ENCODE measurements around the gene NPY2R. TPM values are rescaled to one million over a fixed set of nuclear protein-coding genes. Genes with fewer than 3 reads are reported as not detected.

The NPY2R gene
- total and polyA plus RNA-seq, 2 donors (not counting 1 experiment from before 2014, with no cell fraction given) = not detected

DNA sequence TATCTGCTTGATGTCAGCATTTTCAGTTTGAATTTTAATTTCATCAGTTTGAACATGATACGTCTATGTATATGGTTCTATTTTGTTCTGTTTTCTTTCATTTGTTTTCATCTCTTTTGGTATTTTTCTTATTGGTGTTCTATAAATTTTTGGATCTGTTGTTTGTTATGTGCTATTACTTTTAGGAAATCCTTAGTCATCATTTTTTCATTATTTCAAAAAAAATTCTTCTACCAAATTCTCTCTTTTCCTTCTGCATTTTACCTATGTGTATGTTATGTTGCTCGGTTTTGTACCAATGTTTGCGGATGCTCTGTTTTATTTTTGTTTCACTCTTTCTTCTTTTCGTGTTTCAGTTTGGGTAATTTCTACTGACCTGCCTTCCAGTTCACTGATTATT is 32.8 kb downstream of the NPY2R start:
- CTCF ChIA-PET = no interaction called here
- H3K4me3 ChIP-seq (ENCODE audit: control extremely low read depth in 1 of 5, extremely low read depth in 1 of 5, insufficient read depth in 1 of 5, low read depth in 2 of 5, low read length in 4 of 5) = no peak overlapping the region
- no peaks in the 10 kb centered on the region for H3K36me3 ChIP-seq (replicated peaks in 1 of 2; ENCODE audit: control extremely low read depth in 1 of 2, control insufficient read depth in 1 of 2, extremely low read depth in 1 of 2, insufficient read depth in 2 of 2, low read length in 1 of 2)
- no peak overlapping the region for H3K4me2 ChIP-seq (replicated peaks; ENCODE audit: low read depth, low read length, poor library complexity, severe bottlenecking)
- peaks cover 4% of the 10 kb centered on the region for H3K9me3 Mint-ChIP-seq (ENCODE audit: insufficient read depth)
- no peak overlapping the region for H3K27ac ChIP-seq (ENCODE audit: low read length in 2 of 2)
- POLR2A ChIA-PET = no interaction called here
- no peak overlapping the region for H3K27ac Mint-ChIP-seq
- H3K4me3 Mint-ChIP-seq = no peak overlapping the region
- 100% methylated on average over 1 of the region's 4 CpGs for WGBS (ENCODE audit: insufficient coverage)
- no peaks in the 10 kb centered on the region for H3K79me2 ChIP-seq (ENCODE audit: control insufficient read depth, insufficient read depth, low read length)
- no peaks in the 10 kb centered on the region for H3K27me3 ChIP-seq (replicated peaks in 1 of 4; ENCODE audit: control extremely low read depth in 1 of 4, control insufficient read depth in 3 of 4, insufficient read depth in 4 of 4, low read length in 3 of 4)
- TF ChIP-seq, protein P1, sequence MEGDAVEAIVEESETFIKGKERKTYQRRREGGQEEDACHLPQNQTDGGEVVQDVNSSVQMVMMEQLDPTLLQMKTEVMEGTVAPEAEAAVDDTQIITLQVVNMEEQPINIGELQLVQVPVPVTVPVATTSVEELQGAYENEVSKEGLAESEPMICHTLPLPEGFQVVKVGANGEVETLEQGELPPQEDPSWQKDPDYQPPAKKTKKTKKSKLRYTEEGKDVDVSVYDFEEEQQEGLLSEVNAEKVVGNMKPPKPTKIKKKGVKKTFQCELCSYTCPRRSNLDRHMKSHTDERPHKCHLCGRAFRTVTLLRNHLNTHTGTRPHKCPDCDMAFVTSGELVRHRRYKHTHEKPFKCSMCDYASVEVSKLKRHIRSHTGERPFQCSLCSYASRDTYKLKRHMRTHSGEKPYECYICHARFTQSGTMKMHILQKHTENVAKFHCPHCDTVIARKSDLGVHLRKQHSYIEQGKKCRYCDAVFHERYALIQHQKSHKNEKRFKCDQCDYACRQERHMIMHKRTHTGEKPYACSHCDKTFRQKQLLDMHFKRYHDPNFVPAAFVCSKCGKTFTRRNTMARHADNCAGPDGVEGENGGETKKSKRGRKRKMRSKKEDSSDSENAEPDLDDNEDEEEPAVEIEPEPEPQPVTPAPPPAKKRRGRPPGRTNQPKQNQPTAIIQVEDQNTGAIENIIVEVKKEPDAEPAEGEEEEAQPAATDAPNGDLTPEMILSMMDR (IDR thresholded peaks at IDR 0.05) = no peak
- TF ChIP-seq EZH2 (IDR thresholded peaks at IDR 0.05; ENCODE audit: borderline replicate concordance, insufficient read depth, low read depth, low read length, poor library complexity, severe bottlenecking) = no peak
- no peaks in the 10 kb centered on the region for H3K9me3 ChIP-seq (ENCODE audit: control extremely low read depth in 1 of 3, control insufficient read depth in 2 of 3, insufficient read depth in 1 of 3, low read length in 2 of 3)
- no peaks in the 10 kb centered on the region for H4K20me1 ChIP-seq (ENCODE audit: control insufficient read depth, insufficient read depth, low read length, poor library complexity, severe bottlenecking)
- H3K9ac ChIP-seq (ENCODE audit: low read length) = no peak overlapping the region
- intact Hi-C loops (cut with micrococcal nuclease) = no loop called here
- no peaks in the 10 kb centered on the region for H3K4me1 Mint-ChIP-seq
- ATAC-seq (ENCODE audit: low read depth) (no peak), DNase-seq (no peak)
- H3K4me1 ChIP-seq (ENCODE audit: control insufficient read depth in 2 of 2, insufficient read depth in 2 of 2, low read length in 2 of 2) = no peaks in the 10 kb centered on the region
- H2AFZ ChIP-seq (ENCODE audit: insufficient read depth, low read depth, low read length, poor library complexity, severe bottlenecking) = no peak overlapping the region
- no peaks in the 10 kb centered on the region for H3K27me3 Mint-ChIP-seq

DNA sequence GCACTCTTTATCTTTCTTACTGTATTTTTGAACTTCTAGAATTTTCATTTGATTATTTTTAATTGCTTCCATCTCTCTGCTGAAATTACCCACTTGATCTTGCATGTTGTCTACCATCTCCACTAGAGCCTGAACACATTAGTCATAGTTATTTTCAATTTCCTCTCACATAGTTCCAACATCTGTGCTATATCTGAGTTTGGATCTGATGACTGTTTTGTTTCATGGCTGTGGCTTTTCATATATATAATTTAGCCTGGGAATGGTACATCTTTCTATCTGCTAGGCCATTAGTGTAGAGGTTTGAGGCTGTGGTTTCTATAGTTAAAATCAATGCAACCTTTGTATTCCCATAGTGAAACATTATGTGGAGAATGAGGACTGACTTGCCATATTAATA is 33.2 kb downstream of the NPY2R start:
- H4K20me1 ChIP-seq (ENCODE audit: control insufficient read depth, insufficient read depth, low read length, poor library complexity, severe bottlenecking) = no peaks in the 10 kb centered on the region
- no peaks in the 10 kb centered on the region for H3K4me1 Mint-ChIP-seq
- DNase-seq = no peak
- TF ChIP-seq, protein P1 (IDR thresholded peaks at IDR 0.05) = no peak
- TF ChIP-seq EZH2 (IDR thresholded peaks at IDR 0.05; ENCODE audit: borderline replicate concordance, insufficient read depth, low read depth, low read length, poor library complexity, severe bottlenecking) = no peak
- ChIA-PET CTCF (no interaction called here), POLR2A (no interaction called here)
- no peak overlapping the region for H3K9ac ChIP-seq (ENCODE audit: low read length)
- no peaks in the 10 kb centered on the region for H3K27me3 ChIP-seq (replicated peaks in 1 of 4; ENCODE audit: control extremely low read depth in 1 of 4, control insufficient read depth in 3 of 4, insufficient read depth in 4 of 4, low read length in 3 of 4)
- no peak overlapping the region for H3K4me3 Mint-ChIP-seq
- ATAC-seq (ENCODE audit: low read depth) = no peak
- no peak overlapping the region for H3K4me2 ChIP-seq (replicated peaks; ENCODE audit: low read depth, low read length, poor library complexity, severe bottlenecking)
- no peak overlapping the region for H2AFZ ChIP-seq (ENCODE audit: insufficient read depth, low read depth, low read length, poor library complexity, severe bottlenecking)
- no peaks in the 10 kb centered on the region for H3K79me2 ChIP-seq (ENCODE audit: control insufficient read depth, insufficient read depth, low read length)
- H3K27ac ChIP-seq (ENCODE audit: low read length in 2 of 2) = no peak overlapping the region
- peaks cover 4% of the 10 kb centered on the region for H3K9me3 Mint-ChIP-seq (ENCODE audit: insufficient read depth)
- H3K36me3 ChIP-seq (replicated peaks in 1 of 2; ENCODE audit: control extremely low read depth in 1 of 2, control insufficient read depth in 1 of 2, extremely low read depth in 1 of 2, insufficient read depth in 2 of 2, low read length in 1 of 2) = no peaks in the 10 kb centered on the region
- intact Hi-C loops (cut with micrococcal nuclease) = no loop called here
- no peak overlapping the region for H3K4me3 ChIP-seq (ENCODE audit: control extremely low read depth in 1 of 5, extremely low read depth in 1 of 5, insufficient read depth in 1 of 5, low read depth in 2 of 5, low read length in 4 of 5)
- no peaks in the 10 kb centered on the region for H3K4me1 ChIP-seq (ENCODE audit: control insufficient read depth in 2 of 2, insufficient read depth in 2 of 2, low read length in 2 of 2)
- H3K9me3 ChIP-seq (ENCODE audit: control extremely low read depth in 1 of 3, control insufficient read depth in 2 of 3, insufficient read depth in 1 of 3, low read length in 2 of 3) = no peaks in the 10 kb centered on the region
- H3K27me3 Mint-ChIP-seq = no peaks in the 10 kb centered on the region
- H3K27ac Mint-ChIP-seq = no peak overlapping the region
